H9 (cell line): ENCODE results near the gene MKI67. TPM values are rescaled to one million over a fixed set of nuclear protein-coding genes. Genes with fewer than 3 reads are reported as not detected.

Source experiments
- DNase-seq: peaks from one replicate; pipeline ENCODE4 v3.0.0-alpha.2; 2017
- H2AFZ ChIP-seq: one replicate; pipeline ENCODE4 v1.6.1; 2013; ENCODE audit warnings: mild to moderate bottlenecking, low read length, control low read depth, moderate library complexity
- H2AK5ac ChIP-seq: 2 replicates; pipeline ENCODE4 v1.6.1; 2013; ENCODE audit warnings: low read length, control low read depth, mixed read lengths; ENCODE audit not compliant: insufficient read length
- H2BK120ac ChIP-seq: one replicate; pipeline ENCODE4 v1.6.1; 2013; ENCODE audit warnings: low read depth, mild to moderate bottlenecking, low read length, control low read depth, inconsistent platforms; ENCODE audit not compliant: poor library complexity, severe bottlenecking
- H2BK12ac ChIP-seq: 2 replicates; pipeline ENCODE4 v1.6.1; 2013; ENCODE audit warnings: low read length, control low read depth, mixed read lengths, low read depth; ENCODE audit not compliant: insufficient read length
- H2BK15ac ChIP-seq: 2 replicates; pipeline ENCODE4 v1.6.1; 2013; ENCODE audit warnings: low read depth, low read length, control low read depth
- H2BK20ac ChIP-seq: one replicate; pipeline ENCODE4 v1.6.1; 2013; ENCODE audit warnings: low read depth, mild to moderate bottlenecking, low read length, control low read depth, inconsistent platforms; ENCODE audit not compliant: poor library complexity, severe bottlenecking
- H2BK5ac ChIP-seq: 2 replicates; pipeline ENCODE4 v1.6.1; 2013; ENCODE audit warnings: low read length, control low read depth, mixed read lengths; ENCODE audit not compliant: insufficient read length
- H3K14ac ChIP-seq: 2 replicates; pipeline ENCODE4 v1.6.1; 2013; ENCODE audit warnings: low read length, control low read depth; ENCODE audit not compliant: insufficient read depth
- H3K18ac ChIP-seq: 2 replicates; pipeline ENCODE4 v1.6.1; 2013; ENCODE audit warnings: low read depth, mild to moderate bottlenecking, mixed read lengths, low read length, control low read depth; ENCODE audit not compliant: insufficient read length
- H3K23ac ChIP-seq: 2 replicates; pipeline ENCODE4 v1.6.1; 2013; ENCODE audit warnings: low read length, control low read depth, mixed read lengths, low read depth; ENCODE audit not compliant: insufficient read length
- H3K23me2 ChIP-seq: 2 replicates; pipeline ENCODE4 v1.6.1; 2013; ENCODE audit warnings: low read depth, mild to moderate bottlenecking, mixed read lengths, low read length, control low read depth; ENCODE audit not compliant: insufficient read length, poor library complexity, severe bottlenecking
- H3K27ac ChIP-seq: 2 replicates; pipeline ENCODE4 v1.5.1; 2013; ENCODE audit warnings: low read length, control low read depth, mixed read lengths, low read depth; ENCODE audit not compliant: insufficient read length
- H3K27me3 ChIP-seq: 2 replicates; pipeline ENCODE4 v1.6.1; 2013; ENCODE audit warnings: low read length, control low read depth, inconsistent platforms; ENCODE audit not compliant: insufficient read depth
- H3K4ac ChIP-seq: 2 replicates; pipeline ENCODE4 v1.6.1; 2013; ENCODE audit warnings: low read depth, mild to moderate bottlenecking, control low read depth, inconsistent platforms, low read length, moderate library complexity
- H3K4me1 ChIP-seq: 2 replicates; pipeline ENCODE4 v1.6.1; 2013; ENCODE audit warnings: low read length, control low read depth, inconsistent platforms; ENCODE audit not compliant: insufficient read depth
- H3K4me2 ChIP-seq: 2 replicates; pipeline ENCODE4 v1.6.1; 2013; ENCODE audit warnings: low read length, control low read depth, mixed read lengths; ENCODE audit not compliant: insufficient read length, insufficient read depth
- H3K56ac ChIP-seq: 2 replicates; pipeline ENCODE4 v1.6.1; 2013; ENCODE audit warnings: low read depth, mild to moderate bottlenecking, mixed read lengths, low read length, control low read depth; ENCODE audit not compliant: insufficient read length
- H3K79me1 ChIP-seq: 2 replicates; pipeline ENCODE4 v1.6.1; 2013; ENCODE audit warnings: low read depth, mild to moderate bottlenecking, moderate library complexity, low read length, control low read depth, inconsistent platforms; ENCODE audit not compliant: insufficient read depth, poor library complexity, severe bottlenecking
- H3K79me2 ChIP-seq: 2 replicates; pipeline ENCODE4 v1.6.1; 2013; ENCODE audit warnings: low read length, control low read depth, inconsistent platforms; ENCODE audit not compliant: insufficient read depth
- H3K9ac ChIP-seq: 2 replicates; pipeline ENCODE4 v1.6.1; 2013; ENCODE audit warnings: low read length, control low read depth, mixed read lengths; ENCODE audit not compliant: insufficient read length; ENCODE audit errors: extremely low read depth
- H3K9me3 ChIP-seq: one replicate; pipeline ENCODE4 v1.6.1; 2013; ENCODE audit warnings: low read depth, low read length, inconsistent platforms; ENCODE audit not compliant: control insufficient read depth
- H3T11ph ChIP-seq: one replicate; pipeline ENCODE4 v1.6.1; 2013; ENCODE audit warnings: mild to moderate bottlenecking, low read length, control low read depth, inconsistent platforms
- H4K20me1 ChIP-seq: one replicate; pipeline ENCODE4 v1.6.1; 2013; ENCODE audit not compliant: control insufficient read depth, insufficient read length, insufficient read depth
- H4K5ac ChIP-seq: 2 replicates; pipeline ENCODE4 v1.6.1; 2013; ENCODE audit warnings: low read depth, mild to moderate bottlenecking, mixed read lengths, low read length, control low read depth; ENCODE audit not compliant: insufficient read length
- H4K8ac ChIP-seq: replicated peaks from 2 replicates; pipeline ENCODE4 v1.6.1; 2013; ENCODE audit warnings: low read length, control low read depth, mixed read lengths, low read depth; ENCODE audit not compliant: insufficient read length
- H4K91ac ChIP-seq: 2 replicates; pipeline ENCODE4 v1.6.1; 2013; ENCODE audit warnings: low read depth, mild to moderate bottlenecking, moderate library complexity, mixed read lengths, low read length, control low read depth; ENCODE audit not compliant: insufficient read length
- H3K27ac Mint-ChIP-seq, 3 experiments: 2 replicates in 2 of 3; 3 replicates in 1 of 3; pipeline ENCODE4 v1.8.0; 2020 to 2021; ENCODE audit warnings: mixed read lengths in 3 of 3, mild to moderate bottlenecking in 1 of 3, moderate library complexity in 1 of 3
- H3K27me3 Mint-ChIP-seq: 2 replicates; pipeline ENCODE4 v1.8.0; 2021; ENCODE audit warnings: low read depth, mild to moderate bottlenecking, moderate library complexity, mixed read lengths
- H3K36me3 Mint-ChIP-seq, 3 experiments: 2 replicates in 2 of 3; 3 replicates in 1 of 3; pipeline ENCODE4 v1.8.0; 2020 to 2021; ENCODE audit warnings: low read depth in 3 of 3, mixed read lengths in 3 of 3; ENCODE audit not compliant: insufficient read depth in 1 of 3
- H3K4me1 Mint-ChIP-seq, 2 experiments: 2 replicates each; pipeline ENCODE4 v1.8.0; 2020; ENCODE audit warnings: mixed read lengths in 2 of 2
- H3K4me3 Mint-ChIP-seq, 2 experiments: 2 replicates in 1 of 2; 3 replicates in 1 of 2; pipeline ENCODE4 v1.8.0; 2020 to 2021; ENCODE audit warnings: mild to moderate bottlenecking in 2 of 2, mixed read lengths in 2 of 2, moderate library complexity in 1 of 2
- H3K9me3 Mint-ChIP-seq, 2 experiments: 2 replicates in 1 of 2; 3 replicates in 1 of 2; pipeline ENCODE4 v1.8.0; 2020; ENCODE audit warnings: mild to moderate bottlenecking in 2 of 2, mixed read lengths in 2 of 2, moderate library complexity in 1 of 2
- WGBS: extraction: QIAGEN DNeasy Blood & Tissue Kit; methylation state at CpG from one replicate; pipeline ENCODE4 v1.1.7; 2013; ENCODE audit warnings: missing lambda C conversion rate, low lambda C conversion rate, mixed read lengths; ENCODE audit not compliant: insufficient read length; ENCODE audit errors: extremely low coverage; 5-methylcytosine and 5-hydroxymethylcytosine counted together
- total RNA-seq: library from RNA; stranded (reverse); gene quantifications from 2 replicates; pipeline ENCODE4 v1.2.1, GENCODE V29; 2021
- TF ChIP-seq, protein P1 (sequence below): fragments of 200-600 bp; sonication (generic); conservative IDR thresholded peaks from 3 replicates; pipeline ENCODE4 v1.8.0; 2021; ENCODE audit warnings: antibody characterized with exemption, mild to moderate bottlenecking

MKI67 gene
- total RNA-seq, 1 experiment from 2014 or later = 108 TPM

- H3K36me3 Mint-ChIP-seq = peaks cover 4 to 8% (median 6%) of the 10 kb centered on the region in 3 experiments; a peak in 6 of 7 replicates
- WGBS = no CpG with 5 or more reads among the region's 17 CpGs
Measured at GRCh38 chr10:128070721-128071416, 55.4 kb downstream of the MKI67 start.

More at GRCh38 chr10:128070721-128071416, 55.4 kb downstream of the MKI67 start:
- Histone ChIP-seq H3K9me3 (no peaks in the 10 kb centered on the region), H4K5ac (no peak overlapping the region), H3K14ac (no peak overlapping the region), H2BK120ac (no peak overlapping the region), H3K18ac (no peak overlapping the region), H2BK20ac (no peak overlapping the region), H3K79me1 (no peaks in the 10 kb centered on the region), H4K8ac (no peak overlapping the region), H4K91ac (no peak overlapping the region), H3K56ac (no peak overlapping the region), H3K23me2 (no peaks in the 10 kb centered on the region), H2BK5ac (no peak overlapping the region), H3K27me3 (no peaks in the 10 kb centered on the region), H3K27ac (no peak overlapping the region), H2AK5ac (no peak overlapping the region), H3K4ac (no peak overlapping the region), H3K79me2 (no peaks in the 10 kb centered on the region), H4K20me1 (no peaks in the 10 kb centered on the region), H3K23ac (no peak overlapping the region), H2BK15ac (no peak overlapping the region), H3K4me2 (no peak overlapping the region), H3T11ph (no peak overlapping the region), H3K4me1 (no peaks in the 10 kb centered on the region), H2BK12ac (no peak overlapping the region), H3K9ac (no peak overlapping the region), H2AFZ (no peak overlapping the region)
- H3K27ac Mint-ChIP-seq = peak overlapping the region in 1 of 3 experiments; percentile 37; a peak in 2 of 7 replicates
- TF ChIP-seq, protein P1, sequence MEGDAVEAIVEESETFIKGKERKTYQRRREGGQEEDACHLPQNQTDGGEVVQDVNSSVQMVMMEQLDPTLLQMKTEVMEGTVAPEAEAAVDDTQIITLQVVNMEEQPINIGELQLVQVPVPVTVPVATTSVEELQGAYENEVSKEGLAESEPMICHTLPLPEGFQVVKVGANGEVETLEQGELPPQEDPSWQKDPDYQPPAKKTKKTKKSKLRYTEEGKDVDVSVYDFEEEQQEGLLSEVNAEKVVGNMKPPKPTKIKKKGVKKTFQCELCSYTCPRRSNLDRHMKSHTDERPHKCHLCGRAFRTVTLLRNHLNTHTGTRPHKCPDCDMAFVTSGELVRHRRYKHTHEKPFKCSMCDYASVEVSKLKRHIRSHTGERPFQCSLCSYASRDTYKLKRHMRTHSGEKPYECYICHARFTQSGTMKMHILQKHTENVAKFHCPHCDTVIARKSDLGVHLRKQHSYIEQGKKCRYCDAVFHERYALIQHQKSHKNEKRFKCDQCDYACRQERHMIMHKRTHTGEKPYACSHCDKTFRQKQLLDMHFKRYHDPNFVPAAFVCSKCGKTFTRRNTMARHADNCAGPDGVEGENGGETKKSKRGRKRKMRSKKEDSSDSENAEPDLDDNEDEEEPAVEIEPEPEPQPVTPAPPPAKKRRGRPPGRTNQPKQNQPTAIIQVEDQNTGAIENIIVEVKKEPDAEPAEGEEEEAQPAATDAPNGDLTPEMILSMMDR = no peak
- H3K4me1 Mint-ChIP-seq = peaks cover 7 to 8% of the 10 kb centered on the region in 2 experiments
- peaks cover 5% of the 10 kb centered on the region in 2 experiments; a peak in 2 of 5 replicates for H3K9me3 Mint-ChIP-seq
- DNase-seq = no peak
- H3K4me3 Mint-ChIP-seq = no peak overlapping the region
- H3K27me3 Mint-ChIP-seq = peaks cover 11% of the 10 kb centered on the region
